ENCODE results near the gene OR2C3. TPM values are rescaled to one million over a fixed set of nuclear protein-coding genes. Genes with fewer than 3 reads are reported as not detected.

OR2C3 gene
- total RNA-seq, result not detected

DNA sequence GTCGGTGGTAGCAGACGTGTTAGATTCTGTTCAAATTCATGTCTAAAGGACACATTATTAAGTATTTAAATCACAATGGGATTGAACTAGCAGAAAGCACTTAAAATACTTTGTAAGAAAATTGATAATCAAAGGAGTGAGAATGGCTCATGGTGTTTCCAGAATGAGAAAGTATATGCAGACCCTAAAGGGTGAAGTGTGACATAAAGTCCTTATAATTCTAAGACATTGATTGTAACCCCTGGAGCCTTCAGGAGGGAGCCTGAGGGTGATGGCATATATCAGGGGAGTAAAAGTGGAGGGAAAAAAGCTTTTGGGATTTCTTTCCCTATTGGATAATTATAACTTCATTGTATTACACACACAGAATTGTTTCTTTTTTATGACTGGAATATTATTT is at the start of gene OR2C3:
Gene OR2C3, minus strand, starts transcription at position 101 of the 400 bp plus-strand sequence. CDS start 3,929 bp downstream, outside the sequence.

DNA sequence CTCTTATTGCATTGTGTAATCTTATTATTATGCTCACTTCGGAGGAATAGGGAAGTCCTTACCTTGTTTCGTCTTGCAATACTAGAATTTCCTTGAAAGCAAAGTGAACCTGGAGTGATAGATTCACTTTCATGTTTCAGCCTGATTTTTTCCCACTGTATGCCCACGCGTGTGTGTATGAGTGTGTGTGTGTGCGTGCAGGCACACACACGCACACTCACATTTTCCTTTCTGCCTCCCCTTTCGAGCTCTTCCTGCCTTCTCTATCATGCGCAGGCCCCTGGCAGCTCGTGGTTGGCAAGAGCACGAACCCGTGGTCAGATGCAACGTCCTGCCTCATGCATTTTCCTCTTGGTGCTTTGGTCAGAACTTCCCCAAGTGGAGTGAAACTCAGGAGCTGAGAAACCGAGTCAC is 12.5 kb upstream of the OR2C3 start, which contains the start of gene GCSAML:
Gene GCSAML, plus strand, starts transcription at position 366 of the 414 bp plus-strand sequence. CDS start 58 bp downstream, outside the sequence.

Other genes starting within 250 kb of the OR2C3 start
- gene ZNF496, start 204.6 kb downstream of the OR2C3 start, total RNA-seq, result 10 to 100 TPM; 12.7 to 13.0 TPM
- gene NLRP3, start 120.3 kb downstream of the OR2C3 start, total RNA-seq, result under 1 TPM; 0.33 to 0.34 TPM
- gene OR2B11, start 78.3 kb downstream of the OR2C3 start, total RNA-seq, result not detected
- not detected for gene GCSAML, start 12.7 kb upstream of the OR2C3 start, total RNA-seq
- not detected for gene OR2G2, start 51.9 kb upstream of the OR2C3 start, total RNA-seq
- gene OR2G3, start 69.1 kb upstream of the OR2C3 start, total RNA-seq, result not detected
- not detected for gene OR13G1, start 143.3 kb upstream of the OR2C3 start, total RNA-seq
- not detected for gene OR6F1, start 180.2 kb upstream of the OR2C3 start, total RNA-seq
- not detected for gene OR14K1, start 202.2 kb upstream of the OR2C3 start, total RNA-seq
- not detected for gene OR14A2, start 211.7 kb upstream of the OR2C3 start, total RNA-seq
- not detected for gene OR1C1, start 224.1 kb upstream of the OR2C3 start, total RNA-seq